Effector memory CD4-positive, alpha-beta T cell (primary cell): ENCODE results near the gene IGFL3.
"Not testable (repeated sequence)": the region's sequence is repeated elsewhere in the genome, so short reads cannot be mapped to it uniquely, and the experiment has no call there.

Experiments used
- DNase-seq, 3 donors: peaks; one replicate each; pipeline ENCODE4 v3.0.0-alpha.2; 2020
- H3K27ac ChIP-seq: 2 replicates; pipeline ENCODE4 v1.7.0; 2013; ENCODE audit warnings: mild to moderate bottlenecking, low read length, moderate library complexity; ENCODE audit not compliant: insufficient read depth, poor library complexity, severe bottlenecking
- H3K27me3 ChIP-seq: replicated peaks from 2 replicates; pipeline ENCODE4 v1.7.0; 2013; ENCODE audit warnings: mild to moderate bottlenecking, low read length; ENCODE audit not compliant: insufficient read depth, control insufficient read depth, poor library complexity, severe bottlenecking
- H3K36me3 ChIP-seq: 2 replicates; pipeline ENCODE4 v1.7.0; 2013; ENCODE audit warnings: mild to moderate bottlenecking, low read length, moderate library complexity; ENCODE audit not compliant: control insufficient read depth, insufficient read depth
- H3K4me1 ChIP-seq: 2 replicates; pipeline ENCODE4 v1.7.0; 2013; ENCODE audit warnings: low read length, mild to moderate bottlenecking; ENCODE audit not compliant: control insufficient read depth, insufficient read depth, poor library complexity, severe bottlenecking
- H3K4me3 ChIP-seq: 2 replicates; pipeline ENCODE4 v1.7.0; 2013; ENCODE audit warnings: low read length, low read depth, mild to moderate bottlenecking; ENCODE audit not compliant: insufficient read depth, poor library complexity, severe bottlenecking
- H3K9me3 ChIP-seq: 2 replicates; pipeline ENCODE4 v1.7.0; 2013; ENCODE audit warnings: mild to moderate bottlenecking, low read length, moderate library complexity; ENCODE audit not compliant: control insufficient read depth

The IGFL3 gene

DNA sequence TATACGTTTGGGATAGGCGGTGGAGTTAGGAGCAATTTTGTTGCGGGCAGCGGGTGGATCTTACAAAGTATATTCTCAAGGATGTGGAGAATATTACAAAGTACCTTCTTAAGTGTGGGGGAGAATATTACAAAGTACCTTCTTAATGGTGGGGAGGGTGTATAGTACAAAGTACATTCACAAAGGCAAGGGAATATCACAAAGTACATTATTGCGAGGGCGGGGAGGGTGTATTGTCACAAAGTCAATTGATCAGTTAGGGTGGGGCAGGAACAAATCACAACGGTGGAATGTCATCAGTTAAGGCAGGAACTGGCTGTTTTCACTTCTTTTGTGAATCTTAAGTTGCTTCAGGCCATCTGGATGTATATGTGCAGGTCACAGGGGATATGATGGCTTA, 22.2 kb downstream of the IGFL3 start:
- not testable (repeated sequence) for H3K27me3 ChIP-seq, H3K9me3 ChIP-seq, DNase-seq, H3K36me3 ChIP-seq, H3K27ac ChIP-seq, H3K4me3 ChIP-seq, H3K4me1 ChIP-seq

DNA sequence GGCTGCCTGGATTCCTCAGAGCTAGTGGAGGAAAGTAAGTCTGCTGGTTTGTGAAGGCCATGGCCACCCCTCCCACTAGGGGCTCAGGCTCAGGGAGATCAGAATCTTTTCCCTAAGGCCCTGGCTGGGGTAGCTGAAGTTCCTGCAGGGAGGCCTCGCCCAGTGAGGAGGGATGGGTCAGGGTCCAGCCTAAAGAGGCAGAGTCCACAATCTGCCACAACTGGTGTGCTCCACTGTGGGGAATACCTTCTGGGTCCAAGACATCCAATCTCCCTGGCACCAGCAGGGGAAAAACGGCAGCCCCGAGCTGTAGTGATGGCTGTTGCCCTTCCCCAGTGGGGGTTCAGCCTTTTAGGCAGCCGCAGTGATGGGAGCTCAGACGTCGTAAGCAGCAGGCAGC, 23.2 kb downstream of the IGFL3 start:
- DNase-seq = no peak
- no peaks in the 10 kb centered on the region for H3K27me3 ChIP-seq

GRCh38 chr19:46100344-46100743, 24.1 kb downstream of the IGFL3 start:
- no peaks in the 10 kb centered on the region for H3K4me1 ChIP-seq
- H3K27ac ChIP-seq = no peak overlapping the region
- H3K27me3 ChIP-seq = no peaks in the 10 kb centered on the region
- no peaks in the 10 kb centered on the region for H3K36me3 ChIP-seq
- H3K9me3 ChIP-seq = no peaks in the 10 kb centered on the region
- H3K4me3 ChIP-seq = no peak overlapping the region
- DNase-seq = no peak

More for the DNA sequence above, 23.2 kb downstream of the IGFL3 start:
- no peak overlapping the region for H3K27ac ChIP-seq
- no peak overlapping the region for H3K4me3 ChIP-seq
- H3K36me3 ChIP-seq = no peaks in the 10 kb centered on the region
- H3K9me3 ChIP-seq = no peaks in the 10 kb centered on the region
- no peaks in the 10 kb centered on the region for H3K4me1 ChIP-seq

DNA sequence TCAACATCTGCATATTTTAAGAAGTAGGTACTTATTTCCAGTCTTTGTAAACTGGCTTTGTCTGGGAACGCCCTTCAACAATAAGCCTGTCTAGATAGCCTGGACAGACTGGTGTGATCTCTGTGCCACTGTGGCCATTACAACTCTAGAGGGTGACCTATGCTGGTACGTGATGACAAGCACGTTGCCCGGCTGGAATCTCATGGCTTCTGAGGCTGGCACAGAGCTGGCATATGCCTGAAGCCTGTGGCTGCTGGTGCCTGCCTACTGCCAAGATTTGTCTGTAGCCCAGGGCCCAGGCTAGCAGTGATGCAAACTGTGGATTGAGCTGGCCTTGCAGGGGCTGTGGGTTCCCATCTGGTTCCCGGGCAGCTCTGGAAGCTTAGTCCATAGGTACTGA, 34.0 kb downstream of the IGFL3 start:
- no peak overlapping the region for H3K4me3 ChIP-seq
- no peaks in the 10 kb centered on the region for H3K4me1 ChIP-seq
- H3K27ac ChIP-seq = no peak overlapping the region
- no peaks in the 10 kb centered on the region for H3K36me3 ChIP-seq
- DNase-seq = no peak
- no peaks in the 10 kb centered on the region for H3K9me3 ChIP-seq
- no peaks in the 10 kb centered on the region for H3K27me3 ChIP-seq

DNA sequence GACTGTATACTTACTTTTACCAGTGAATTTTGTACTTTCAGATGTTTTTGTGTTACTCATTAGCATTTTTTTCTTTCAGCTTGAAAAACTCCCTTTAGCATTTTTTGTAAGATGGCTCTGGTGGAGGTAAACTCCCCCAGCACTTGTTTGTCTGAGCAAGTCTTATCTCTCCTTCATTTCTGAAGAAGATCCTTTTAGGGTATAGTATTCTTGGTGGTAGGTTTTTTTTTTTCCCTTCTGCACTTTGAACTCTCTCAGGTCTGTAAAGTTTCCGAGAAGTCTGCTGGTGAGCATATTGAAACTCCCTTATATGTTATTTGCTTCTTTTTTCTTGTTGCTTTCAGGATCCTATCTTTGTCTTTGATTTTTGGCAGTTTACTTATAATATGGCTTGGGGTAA, 35.1 kb downstream of the IGFL3 start:
- H3K4me3 ChIP-seq = no peak overlapping the region
- no peaks in the 10 kb centered on the region for H3K27me3 ChIP-seq
- no peak for DNase-seq
- peaks cover 6% of the 10 kb centered on the region for H3K9me3 ChIP-seq
- no peak overlapping the region for H3K27ac ChIP-seq
- no peaks in the 10 kb centered on the region for H3K4me1 ChIP-seq
- no peaks in the 10 kb centered on the region for H3K36me3 ChIP-seq

DNA sequence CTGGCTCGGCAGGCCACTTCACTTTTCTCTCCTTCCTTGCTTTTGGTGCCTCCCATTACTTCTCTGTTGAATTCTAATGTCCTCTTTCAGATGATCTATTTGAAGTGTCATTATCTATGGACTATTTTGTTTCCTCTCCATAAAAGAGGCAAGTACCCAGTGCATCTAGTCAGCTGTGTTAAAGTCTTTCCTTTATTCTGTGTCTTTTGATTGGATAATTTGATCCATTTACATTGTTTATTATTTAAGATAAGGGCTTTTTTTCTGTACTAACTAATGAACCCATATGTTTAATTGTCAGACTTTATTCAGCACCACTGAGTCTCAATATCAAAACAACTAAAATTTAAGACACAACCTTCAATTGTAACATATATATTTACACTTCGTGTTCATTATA, 36.4 kb downstream of the IGFL3 start:
- Histone ChIP-seq H3K4me1 (no peaks in the 10 kb centered on the region), H3K27me3 (no peaks in the 10 kb centered on the region), H3K27ac (no peak overlapping the region), H3K36me3 (no peaks in the 10 kb centered on the region), H3K9me3 (peaks cover 7% of the 10 kb centered on the region), H3K4me3 (no peak overlapping the region)
- no peak for DNase-seq

DNA sequence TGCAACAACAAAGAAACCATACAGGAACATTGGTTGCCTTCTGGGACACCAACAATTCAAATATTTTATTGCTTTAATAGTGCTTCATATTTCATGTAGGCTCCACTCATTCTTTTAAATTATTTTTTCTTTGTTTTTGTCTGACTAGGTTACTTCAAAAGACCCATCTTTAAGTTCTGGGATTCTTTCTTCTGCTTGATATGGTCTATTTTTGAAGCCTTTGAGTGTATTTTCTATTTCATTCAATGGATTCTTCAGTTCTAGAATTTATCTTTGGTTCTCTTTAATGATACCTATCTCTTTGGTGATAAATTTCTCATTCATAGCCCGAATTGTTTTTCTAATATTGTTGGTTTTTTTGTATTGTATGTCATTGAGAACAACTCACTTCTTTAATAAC, 38.6 kb downstream of the IGFL3 start:
- Histone ChIP-seq H3K4me1 (no peaks in the 10 kb centered on the region), H3K27ac (no peak overlapping the region), H3K27me3 (no peaks in the 10 kb centered on the region), H3K36me3 (no peaks in the 10 kb centered on the region), H3K9me3 (peaks cover 7% of the 10 kb centered on the region), H3K4me3 (no peak overlapping the region)
- DNase-seq = no peak

GRCh38 chr19:46082728-46083050, 41.8 kb downstream of the IGFL3 start:
- Histone ChIP-seq H3K27ac (no peak overlapping the region), H3K27me3 (peaks cover 3% of the 10 kb centered on the region), H3K4me3 (no peak overlapping the region), H3K9me3 (peaks cover 7% of the 10 kb centered on the region), H3K36me3 (no peaks in the 10 kb centered on the region), H3K4me1 (no peaks in the 10 kb centered on the region)
- DNase-seq = no peak

DNA sequence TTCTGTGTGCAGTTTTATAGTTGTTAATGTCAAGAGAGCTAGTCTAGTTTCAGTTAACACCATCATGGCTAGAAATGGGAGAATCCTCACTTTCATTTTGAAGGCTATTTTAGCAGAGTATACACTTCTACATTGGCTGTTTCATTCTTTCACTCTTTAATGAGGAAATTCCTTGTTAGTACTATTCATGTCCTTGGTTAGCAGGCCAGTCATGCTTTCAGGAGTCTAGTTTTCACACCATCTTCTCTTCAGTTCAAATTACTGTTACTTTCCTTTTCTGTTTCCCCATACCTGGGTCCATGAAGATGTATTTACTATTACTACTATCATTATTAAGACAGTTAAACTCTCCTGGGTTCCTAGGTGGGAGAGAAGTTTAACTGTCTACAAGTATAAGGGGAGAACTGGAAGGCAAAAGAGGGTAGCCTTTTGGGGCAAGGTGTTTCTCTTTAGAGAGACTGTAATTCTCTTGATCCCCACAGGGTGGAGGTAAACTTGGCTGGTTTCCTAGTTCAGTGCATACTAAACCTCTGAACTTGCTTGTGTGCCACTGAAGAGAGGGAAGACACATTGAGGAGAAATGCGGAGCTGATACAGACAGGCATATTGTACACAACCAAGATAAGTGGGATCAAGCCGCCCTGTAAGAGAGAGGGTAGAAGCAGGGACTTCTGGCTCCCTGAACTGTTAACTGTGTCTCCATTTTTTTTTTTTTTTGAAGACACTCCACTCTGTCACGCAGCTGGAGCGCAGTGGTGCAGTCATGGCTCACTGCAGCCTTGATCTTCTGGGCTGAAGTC, 42.4 kb downstream of the IGFL3 start:
- Histone ChIP-seq H3K4me1 (peaks cover 1% of the 10 kb centered on the region), H3K27ac (no peak overlapping the region), H3K36me3 (no peaks in the 10 kb centered on the region), H3K9me3 (peaks cover 7% of the 10 kb centered on the region), H3K27me3 (peaks cover 9% of the 10 kb centered on the region), H3K4me3 (no peak overlapping the region)
- DNase-seq = no peak

DNA sequence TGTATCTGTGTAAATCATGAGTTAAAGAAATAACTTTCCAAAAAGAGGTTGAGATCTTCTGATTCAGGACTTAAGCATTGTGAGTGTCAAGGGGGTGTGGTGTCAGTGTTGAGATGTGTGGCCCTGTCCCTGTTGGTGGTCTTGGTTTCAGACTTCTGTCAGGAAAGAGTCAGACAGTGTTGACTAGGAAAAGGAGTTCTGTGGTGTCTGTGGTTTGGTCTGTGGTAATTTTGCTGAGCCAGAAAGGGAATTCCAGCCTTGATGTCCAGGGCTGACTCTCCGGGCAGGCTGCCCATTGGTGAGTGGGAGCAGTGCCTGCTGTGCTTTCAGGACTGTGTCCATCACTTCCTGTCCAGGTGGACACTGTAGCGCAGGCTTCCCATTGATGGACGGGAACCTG, 43.9 kb downstream of the IGFL3 start:
- Histone ChIP-seq H3K9me3 (peaks cover 7% of the 10 kb centered on the region), H3K27me3 (peaks cover 19% of the 10 kb centered on the region), H3K4me1 (peaks cover 4% of the 10 kb centered on the region), H3K36me3 (no peaks in the 10 kb centered on the region), H3K4me3 (no peak overlapping the region), H3K27ac (no peak overlapping the region)
- no peak for DNase-seq
